Epithelial cell of esophagus (primary cell): ENCODE results near the gene APELA.
"Not testable (repeated sequence)": the region's sequence is repeated elsewhere in the genome, so short reads cannot be mapped to it uniquely, and the experiment has no call there.

Experiments used
- DNase-seq: peaks from one replicate; pipeline ENCODE4 v3.0.0; 2010; ENCODE audit warnings: low read depth
- H3K4me3 ChIP-seq: 2 replicates; pipeline ENCODE4 v1.5.1; 2011; ENCODE audit warnings: mild to moderate bottlenecking, low read length, control low read depth
- CTCF ChIP-seq: IDR thresholded peaks from 2 replicates; pipeline ENCODE4 v1.5.1; 2011; ENCODE audit warnings: low read depth, mild to moderate bottlenecking, low read length, control low read depth, inconsistent platforms; ENCODE audit not compliant: insufficient read depth; ENCODE audit errors: missing control alignments

Gene APELA

GRCh38 chr4:164918956-164919355 is 42.0 kb downstream of the APELA start:
- no peak for DNase-seq
- no peak for TF ChIP-seq CTCF
- no peak overlapping the region for H3K4me3 ChIP-seq

DNA sequence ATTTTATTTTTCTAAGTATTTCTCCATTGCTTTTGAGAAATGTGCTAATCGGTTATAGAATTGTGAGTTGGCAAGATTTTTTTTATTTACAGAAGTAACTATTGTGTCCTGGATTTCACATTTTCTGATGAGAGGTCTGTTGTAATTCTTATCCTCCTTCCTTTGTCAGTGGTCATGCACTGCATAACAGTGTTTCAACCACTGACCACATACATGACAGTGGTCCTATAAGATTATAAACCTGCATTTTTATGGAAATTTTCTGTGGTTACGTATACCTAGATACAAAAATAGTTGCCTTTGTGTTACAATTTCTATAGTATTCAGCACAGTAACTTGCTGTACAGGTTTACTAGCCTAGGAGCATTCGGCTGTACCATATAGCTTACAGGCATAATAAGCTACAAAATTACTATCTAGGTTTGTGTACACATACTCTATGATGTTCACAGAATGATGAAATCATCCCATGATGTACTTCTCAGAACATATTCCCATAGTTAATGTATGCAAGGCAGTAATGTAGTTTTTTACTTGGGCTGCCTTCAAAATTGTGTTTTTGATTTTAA is 47.8 kb downstream of the APELA start:
- DNase-seq: peak; percentile 14
- no peak overlapping the region for H3K4me3 ChIP-seq
- no peak for TF ChIP-seq CTCF

DNA sequence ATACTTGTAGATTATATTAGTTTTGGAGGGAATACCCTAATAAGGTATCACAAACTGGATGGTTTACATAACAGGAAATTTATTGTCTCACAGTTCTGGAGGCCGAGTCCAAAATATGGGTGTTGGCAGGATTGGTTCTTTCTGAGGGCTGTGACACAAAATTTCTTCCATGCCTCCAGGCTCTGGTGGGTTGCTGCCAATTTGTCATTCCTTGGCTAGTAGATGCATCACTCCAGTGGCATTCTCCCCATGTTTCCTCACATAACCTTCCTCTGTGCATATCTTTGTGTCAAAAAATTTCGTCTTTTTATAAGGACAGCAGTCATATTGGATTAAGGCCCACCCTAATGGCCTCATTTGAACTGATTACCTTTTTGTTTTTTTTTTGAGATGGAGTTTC is 49.3 kb downstream of the APELA start:
- DNase-seq: peak; percentile 62
- no peak overlapping the region for H3K4me3 ChIP-seq
- no peak for TF ChIP-seq CTCF

GRCh38 chr4:164927101-164927500 is 50.1 kb downstream of the APELA start:
- DNase-seq, H3K4me3 ChIP-seq: not testable (repeated sequence)

DNA sequence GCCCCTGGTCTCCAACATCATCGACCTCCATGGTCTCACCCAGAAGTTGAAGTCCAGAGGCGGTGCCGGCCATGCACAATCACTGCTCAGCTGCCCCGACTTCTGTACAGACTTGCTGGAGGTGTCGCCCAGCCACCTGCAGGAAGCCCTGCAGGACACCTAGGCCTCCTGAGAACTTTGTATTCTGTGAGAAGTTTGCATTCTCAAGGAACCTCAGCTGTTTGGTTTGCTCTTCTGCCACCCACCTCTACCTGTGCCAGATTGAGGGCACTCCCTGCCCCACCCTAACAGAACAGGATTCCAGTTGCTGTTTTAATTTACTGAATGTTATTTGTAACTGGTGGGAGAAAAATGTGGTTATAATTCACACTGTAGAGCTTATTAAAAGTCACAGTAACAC is 53.7 kb downstream of the APELA start:
- TF ChIP-seq CTCF: no peak
- no peak overlapping the region for H3K4me3 ChIP-seq
- no peak for DNase-seq

DNA sequence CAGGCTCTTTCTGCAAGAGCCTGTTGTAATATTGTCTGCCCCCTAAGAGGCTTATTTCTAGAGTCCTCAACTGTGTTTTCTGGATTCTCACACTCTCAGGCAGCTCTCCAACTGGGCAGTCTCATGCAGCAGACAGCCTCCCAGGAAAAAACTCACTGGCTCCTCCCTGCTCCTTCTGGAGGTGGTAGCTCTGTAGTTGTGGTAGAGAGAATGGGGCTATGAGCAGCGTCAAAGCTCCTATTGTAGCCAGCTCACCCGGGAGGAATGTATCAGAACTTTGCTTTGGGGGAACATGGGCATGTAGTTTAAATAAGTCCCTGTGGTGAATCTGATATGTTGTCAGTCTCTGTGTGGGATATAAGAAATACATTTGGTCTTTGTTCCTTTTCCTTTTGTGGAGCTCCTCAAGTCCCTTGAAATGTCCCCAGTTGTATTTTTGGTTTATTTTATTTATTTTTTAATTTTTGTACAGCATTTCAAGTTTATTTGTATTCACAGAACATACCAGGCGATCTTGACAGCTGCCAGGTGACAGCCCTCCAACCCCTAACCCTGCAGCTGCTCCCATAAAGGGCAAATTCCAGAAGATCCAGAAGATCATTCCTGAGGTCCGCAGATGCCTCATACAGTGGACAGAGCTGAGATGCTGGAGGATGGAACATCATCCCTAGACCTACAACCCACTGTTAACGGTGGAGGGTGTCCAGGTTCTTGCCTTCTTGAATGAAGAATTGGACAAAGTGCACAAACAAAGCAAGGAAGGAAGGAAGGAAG is 54.8 kb downstream of the APELA start:
- DNase-seq: no peak
- TF ChIP-seq CTCF: no peak
- H3K4me3 ChIP-seq: no peak overlapping the region

- no peak for TF ChIP-seq CTCF
- no peak overlapping the region for H3K4me3 ChIP-seq
- DNase-seq: no peak
Measured at GRCh38 chr4:164933244-164933643, 56.3 kb downstream of the APELA start.
